Left ventricle myocardium superior (tissue), 1 donor: ENCODE measurements around the gene PTGS1. TPM values are rescaled to one million over a fixed set of nuclear protein-coding genes. Genes with fewer than 3 reads are reported as not detected.
A peak's percentile ranks its signal among the peaks of the same experiment; 100 is the strongest.

Experiments used
- ATAC-seq: fragments of 200-7000 bp; cut with Tn5 transposase; one replicate; pipeline ENCODE4 v1.9.1; 2020; ENCODE audit warnings: mild to moderate bottlenecking, moderate library complexity
- DNase-seq: peaks from one replicate; pipeline ENCODE4 v3.0.0-alpha.2; 2020
- intact Hi-C: fragments of 100-400 bp; cut with micrococcal nuclease; formaldehyde crosslinking; loops from one replicate; pipeline ENCODE4 v1.11.0; 2022
- total RNA-seq: library from RNA; stranded (reverse); fragmentation: NEBNext Ultra II Directional; extraction: Animal tissue kit (Norgen Biotek cat#: 25700); gene quantifications from one replicate; pipeline ENCODE4 v1.2.1, GENCODE V29; 2021
- donor health status: DM: no; HTN: yes; CAD: no; lungs with severe emphysema.

Gene PTGS1
- total RNA-seq, 1 donor from 2014 or later, result 3.4 TPM

GRCh38 chr9:122425087-122425486 is 54.3 kb downstream of the PTGS1 start:
- intact Hi-C loops, result no loop called here
- no peak for DNase-seq
- no peak for ATAC-seq

GRCh38 chr9:122426723-122427122 is 55.9 kb downstream of the PTGS1 start:
- intact Hi-C loops, result no loop called here
- ATAC-seq, result no peak
- DNase-seq, result no peak

GRCh38 chr9:122442568-122442967 is 71.7 kb downstream of the PTGS1 start:
- intact Hi-C loops, result no loop called here
- ATAC-seq, result no peak
- no peak for DNase-seq

GRCh38 chr9:122444041-122444733 is 73.4 kb downstream of the PTGS1 start:
- DNase-seq (no peak), ATAC-seq (peak; percentile 66)
- intact Hi-C loops, result no loop called here

Other genes with a start within 250 kb of the PTGS1 start
- 321 TPM for gene NDUFA8, start 211.2 kb upstream of the PTGS1 start, total RNA-seq
- not detected for gene MORN5, start 211.1 kb upstream of the PTGS1 start, total RNA-seq
- gene LHX6, start 142.1 kb upstream of the PTGS1 start, total RNA-seq, result 8.0 TPM
- gene RBM18, start 106.2 kb upstream of the PTGS1 start, total RNA-seq, result 41.8 TPM
- 41.3 TPM for gene MRRF, start 106.1 kb upstream of the PTGS1 start, total RNA-seq
- gene OR1J1, start 106.9 kb downstream of the PTGS1 start, total RNA-seq, result not detected
- not detected for gene OR1J2, start 139.8 kb downstream of the PTGS1 start, total RNA-seq
- gene OR1J4, start 148.1 kb downstream of the PTGS1 start, total RNA-seq, result not detected
- not detected for gene OR1N1, start 156.3 kb downstream of the PTGS1 start, total RNA-seq
- not detected for gene OR1N2, start 182.1 kb downstream of the PTGS1 start, total RNA-seq
- gene OR1L8, start 212.4 kb downstream of the PTGS1 start, total RNA-seq, result not detected
- not detected for gene OR1Q1, start 243.7 kb downstream of the PTGS1 start, total RNA-seq